Keratinocyte (primary cell): ENCODE measurements around the gene CKS1B. TPM values are rescaled to one million over a fixed set of nuclear protein-coding genes. Genes with fewer than 3 reads are reported as not detected.

ENCODE experiments used
- DNase-seq: peaks from one replicate; pipeline ENCODE4 v3.0.0-alpha.2; 2011; ENCODE audit warnings: low read depth, missing footprints, low spot score
- FAIRE-seq: peaks from 2 replicates; lab custom pipeline; 2011; peaks lifted over from hg19 to GRCh38; lab: Jason Lieb, UNC
- H2AFZ ChIP-seq: 2 replicates; pipeline ENCODE4 v1.6.0; 2012; ENCODE audit warnings: low read length, control low read depth, inconsistent platforms; ENCODE audit not compliant: control insufficient read depth
- H3K27ac ChIP-seq: 2 replicates; pipeline ENCODE4 v1.5.1; 2011; ENCODE audit warnings: low read length; ENCODE audit not compliant: control insufficient read depth, insufficient read depth
- H3K27me3 ChIP-seq: 3 replicates; pipeline ENCODE4 v1.6.0; 2011; ENCODE audit warnings: low read length; ENCODE audit not compliant: control insufficient read depth, insufficient read depth; ENCODE audit errors: extremely low read depth
- H3K36me3 ChIP-seq, 2 experiments: 2 replicates in 1 of 2; 3 replicates in 1 of 2; pipeline ENCODE4 v1.5.1; 2011; ENCODE audit warnings: low read length in 2 of 2, mild to moderate bottlenecking in 1 of 2; ENCODE audit not compliant: control insufficient read depth in 2 of 2, insufficient read depth in 2 of 2; ENCODE audit errors: extremely low read depth in 1 of 2
- H3K4me1 ChIP-seq: 3 replicates; pipeline ENCODE4 v1.5.1; 2011; ENCODE audit warnings: low read length; ENCODE audit not compliant: control insufficient read depth, insufficient read depth; ENCODE audit errors: extremely low read depth
- H3K4me2 ChIP-seq: 3 replicates; pipeline ENCODE4 v1.6.0; 2011; ENCODE audit warnings: low read depth, low read length; ENCODE audit not compliant: control insufficient read depth, insufficient read depth; ENCODE audit errors: extremely low read depth
- H3K4me3 ChIP-seq, 3 experiments: fragments of 200-600 bp in 1 of 3; sonication (generic) in 1 of 3; 2 replicates in 2 of 3; 3 replicates in 1 of 3; pipeline ENCODE4 v1.5.1; 2011 to 2016; ENCODE audit warnings: low read length in 3 of 3, mild to moderate bottlenecking in 3 of 3, control low read depth in 2 of 3, inconsistent platforms in 1 of 3, low read depth in 1 of 3, mixed read lengths in 1 of 3, mixed run types in 1 of 3, moderate library complexity in 1 of 3; ENCODE audit not compliant: control insufficient read depth in 2 of 3, insufficient read depth in 2 of 3; ENCODE audit errors: extremely low read depth in 1 of 3
- H3K79me2 ChIP-seq: 2 replicates; pipeline ENCODE4 v1.6.0; 2012; ENCODE audit warnings: low read length; ENCODE audit not compliant: control insufficient read depth, insufficient read depth
- H3K9ac ChIP-seq: 3 replicates; pipeline ENCODE4 v1.6.0; 2011; ENCODE audit warnings: low read length; ENCODE audit not compliant: control insufficient read depth, insufficient read depth; ENCODE audit errors: extremely low read depth
- H3K9me1 ChIP-seq: 3 replicates; pipeline ENCODE4 v1.6.0; 2011; ENCODE audit warnings: low read length; ENCODE audit not compliant: control insufficient read depth, insufficient read depth; ENCODE audit errors: extremely low read depth
- H3K9me3 ChIP-seq: 2 replicates; pipeline ENCODE4 v1.5.1; 2012; ENCODE audit warnings: low read depth, low read length; ENCODE audit not compliant: control insufficient read depth
- H4K20me1 ChIP-seq: 3 replicates; pipeline ENCODE4 v1.6.0; 2011; ENCODE audit warnings: low read length; ENCODE audit not compliant: control insufficient read depth, insufficient read depth; ENCODE audit errors: extremely low read depth
- EZH2 ChIP-seq: IDR thresholded peaks from one replicate; pipeline ENCODE4 v1.6.1; 2012; ENCODE audit warnings: inconsistent platforms, mild to moderate bottlenecking, low read length, moderate library complexity
- dilution Hi-C: fragments of 300-500 bp; cut with MboI; formaldehyde crosslinking; loops from one replicate; pipeline ENCODE4 v1.7.0; 2020; ENCODE audit warnings: low sequenced_read_pairs; ENCODE audit not compliant: extremely low pct_ligation_motif_present
- polyA plus RNA-seq, 5 experiments: library from polyadenylated mRNA; depleted of rRNA in 3 of 5; stranded (reverse) in 3 of 5; stranded (forward) in 1 of 5; unstranded in 1 of 5; fragments of >200 nt; gene quantifications; 1 replicate in 1 of 5; 2 replicates in 3 of 5; 3 replicates in 1 of 5; pipeline versions ENCODE4 v1.2.1 to v1.2.3, GENCODE V29; 2011 to 2012; ENCODE audit warnings: missing spikeins in 2 of 5, low read depth in 1 of 5, low replicate concordance in 1 of 5
- TF ChIP-seq, protein P1 (sequence below), 3 experiments: IDR thresholded peaks in 1 of 3; conservative IDR thresholded peaks in 1 of 3; optimal IDR thresholded peaks in 1 of 3; 2 replicates in 2 of 3; 3 replicates in 1 of 3; pipeline versions ENCODE3 to v1.5.1; 2011; ENCODE audit warnings: low read length in 3 of 3, mild to moderate bottlenecking in 3 of 3, moderate library complexity in 2 of 3, control low read depth in 1 of 3, inconsistent platforms in 1 of 3; ENCODE audit not compliant: insufficient read depth in 2 of 3; ENCODE audit errors: extremely low read depth in 1 of 3

Gene CKS1B
- polyA plus RNA-seq, 1 donor (not counting 4 experiments of a cell fraction or from before 2014, with no cell fraction given) = 300 TPM

DNA sequence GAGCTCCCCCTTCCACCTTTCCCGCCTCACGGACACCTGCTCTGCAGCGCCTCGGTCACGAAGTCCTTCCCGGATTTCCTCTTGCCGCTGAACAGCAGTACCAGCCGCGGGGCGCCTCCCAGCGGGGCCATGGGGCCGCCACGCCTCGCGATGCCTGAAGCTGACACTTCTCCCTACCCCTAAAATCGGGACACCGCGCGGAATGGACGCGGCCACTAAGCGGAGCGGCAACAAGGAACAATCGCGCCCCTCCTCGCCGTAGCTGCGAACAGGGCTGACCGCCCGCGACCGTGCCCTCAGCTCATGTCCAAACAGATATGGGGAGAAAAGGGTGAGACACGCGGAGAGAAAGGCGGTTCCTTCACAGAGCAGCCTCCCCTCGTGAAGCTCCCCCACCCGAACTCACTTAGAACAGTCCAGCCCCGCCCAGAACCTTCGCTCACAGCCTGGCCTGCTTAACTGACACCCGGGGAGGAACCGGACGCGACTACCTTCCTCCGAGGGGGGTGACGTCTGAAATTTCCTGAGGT is 37.9 kb upstream of the CKS1B start, which contains the start of gene PMVK:
Gene PMVK (minus strand): TSS at position 165 of the 530 bp plus-strand sequence. CDS start 34 bp downstream, at position 131.
- no peaks in the 10 kb centered on the region for H3K36me3 ChIP-seq
- H3K4me3 ChIP-seq = peak within 1 kb of the TSS; percentile 57 to 85 (median 80)
- H3K27ac ChIP-seq = peak within 1 kb of the TSS; percentile 100
- H3K9me3 ChIP-seq = no peaks in the 10 kb centered on the region
- dilution Hi-C loops = no loop called here
- DNase-seq (peak; percentile 79), FAIRE-seq (peak; percentile 9)
- H4K20me1 ChIP-seq = no peaks in the 10 kb centered on the region
- H2AFZ ChIP-seq = peak within 1 kb of the TSS; percentile 99
- H3K27me3 ChIP-seq = no peaks in the 10 kb centered on the region
- H3K79me2 ChIP-seq = no peaks in the 10 kb centered on the region
- H3K4me1 ChIP-seq = peaks cover 31% of the 10 kb centered on the region
- H3K9ac ChIP-seq = peak within 1 kb of the TSS; percentile 99
- H3K9me1 ChIP-seq = no peaks in the 10 kb centered on the region
- peak within 1 kb of the TSS; percentile 96 for H3K4me2 ChIP-seq
- TF ChIP-seq, protein P1, sequence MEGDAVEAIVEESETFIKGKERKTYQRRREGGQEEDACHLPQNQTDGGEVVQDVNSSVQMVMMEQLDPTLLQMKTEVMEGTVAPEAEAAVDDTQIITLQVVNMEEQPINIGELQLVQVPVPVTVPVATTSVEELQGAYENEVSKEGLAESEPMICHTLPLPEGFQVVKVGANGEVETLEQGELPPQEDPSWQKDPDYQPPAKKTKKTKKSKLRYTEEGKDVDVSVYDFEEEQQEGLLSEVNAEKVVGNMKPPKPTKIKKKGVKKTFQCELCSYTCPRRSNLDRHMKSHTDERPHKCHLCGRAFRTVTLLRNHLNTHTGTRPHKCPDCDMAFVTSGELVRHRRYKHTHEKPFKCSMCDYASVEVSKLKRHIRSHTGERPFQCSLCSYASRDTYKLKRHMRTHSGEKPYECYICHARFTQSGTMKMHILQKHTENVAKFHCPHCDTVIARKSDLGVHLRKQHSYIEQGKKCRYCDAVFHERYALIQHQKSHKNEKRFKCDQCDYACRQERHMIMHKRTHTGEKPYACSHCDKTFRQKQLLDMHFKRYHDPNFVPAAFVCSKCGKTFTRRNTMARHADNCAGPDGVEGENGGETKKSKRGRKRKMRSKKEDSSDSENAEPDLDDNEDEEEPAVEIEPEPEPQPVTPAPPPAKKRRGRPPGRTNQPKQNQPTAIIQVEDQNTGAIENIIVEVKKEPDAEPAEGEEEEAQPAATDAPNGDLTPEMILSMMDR (optimal IDR thresholded peaks at IDR 0.05 in 1 of 3, IDR thresholded peaks at IDR 0.05 in 1 of 3, conservative IDR thresholded peaks at IDR 0.05 in 1 of 3; ENCODE audit: extremely low read depth in 1 of 3, insufficient read depth in 2 of 3, low read length in 3 of 3) = peak; percentile 18 to 72 (median 26)
- TF ChIP-seq EZH2 = no peak

DNA sequence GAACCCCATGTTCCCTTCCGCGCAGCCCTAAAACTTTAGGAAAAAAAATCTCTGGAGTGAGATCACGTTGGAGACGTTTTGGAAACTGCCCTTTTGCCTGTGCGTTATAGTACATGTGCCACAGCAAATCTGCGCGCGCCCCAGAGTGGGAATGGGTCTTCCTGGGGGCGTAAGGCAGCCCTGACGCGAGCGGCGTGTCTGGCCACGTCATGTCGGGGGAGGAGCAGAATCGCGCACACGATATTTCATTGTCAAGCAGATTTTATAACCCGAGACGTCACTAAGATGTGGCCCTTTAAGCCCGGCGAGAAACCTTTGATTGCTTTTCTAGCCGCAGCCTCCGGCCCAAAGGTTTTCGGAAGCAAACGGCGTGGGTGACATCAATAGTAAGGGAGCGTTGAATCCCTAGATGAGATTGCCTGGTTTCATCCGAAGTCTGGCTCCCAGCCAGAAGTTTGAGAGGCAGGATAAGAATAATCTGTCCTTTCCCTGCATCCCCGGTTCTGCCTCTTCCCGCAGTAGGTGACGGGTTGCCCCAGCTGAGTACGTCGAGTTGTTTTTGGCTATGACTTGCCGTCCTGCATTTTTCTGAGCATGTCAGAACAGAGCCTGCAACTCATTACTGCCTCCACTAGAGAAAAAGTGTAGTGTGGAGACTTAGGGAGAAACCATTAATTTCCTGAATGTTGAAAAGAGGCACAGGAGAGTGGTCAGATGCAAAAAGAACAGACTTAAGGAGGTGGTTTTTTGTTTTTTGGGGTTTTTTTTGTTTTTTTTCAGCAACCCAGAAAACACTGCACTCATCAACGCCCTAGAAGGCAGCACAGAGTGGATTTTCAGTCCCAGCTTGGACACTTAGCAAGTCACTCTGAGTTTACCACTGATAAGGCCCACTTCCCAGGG is 37.1 kb upstream of the CKS1B start:
- peak; percentile 74 for FAIRE-seq
- H3K4me1 ChIP-seq = peaks cover 24% of the 10 kb centered on the region
- H3K9me1 ChIP-seq = no peaks in the 10 kb centered on the region
- H3K79me2 ChIP-seq = no peaks in the 10 kb centered on the region
- H4K20me1 ChIP-seq = no peaks in the 10 kb centered on the region
- peak overlapping the region; percentile 100 for H3K27ac ChIP-seq
- H2AFZ ChIP-seq = peak overlapping the region; percentile 99
- peak overlapping the region; percentile 96 for H3K4me2 ChIP-seq
- TF ChIP-seq EZH2 = no peak
- TF ChIP-seq, protein P1 (optimal IDR thresholded peaks at IDR 0.05 in 1 of 3, IDR thresholded peaks at IDR 0.05 in 1 of 3, conservative IDR thresholded peaks at IDR 0.05 in 1 of 3; ENCODE audit: extremely low read depth in 1 of 3, insufficient read depth in 2 of 3, low read length in 3 of 3) = peak in 2 of 3 experiments; percentile 25 to 36
- no peaks in the 10 kb centered on the region for H3K36me3 ChIP-seq
- H3K9ac ChIP-seq = peak overlapping the region; percentile 99
- no peaks in the 10 kb centered on the region for H3K27me3 ChIP-seq
- DNase-seq = peak; percentile 81
- H3K4me3 ChIP-seq = peak overlapping the region; percentile 57 to 85 (median 80)
- dilution Hi-C loops = no loop called here
- H3K9me3 ChIP-seq = no peaks in the 10 kb centered on the region
